HG02970 (cell line): Measurements from ENCODE around the gene ATP2A3.
A peak's percentile ranks its signal among the peaks of the same experiment; 100 is the strongest.

ENCODE experiments used
- ATAC-seq: cut with Tn5 transposase; IDR thresholded peaks from one replicate; pipeline ENCODE4 v1.9.1; 2021; ENCODE audit warnings: mild to moderate bottlenecking, moderate library complexity, moderate number of reproducible peaks; ENCODE audit not compliant: unreplicated experiment, low FRiP score

Gene ATP2A3

DNA sequence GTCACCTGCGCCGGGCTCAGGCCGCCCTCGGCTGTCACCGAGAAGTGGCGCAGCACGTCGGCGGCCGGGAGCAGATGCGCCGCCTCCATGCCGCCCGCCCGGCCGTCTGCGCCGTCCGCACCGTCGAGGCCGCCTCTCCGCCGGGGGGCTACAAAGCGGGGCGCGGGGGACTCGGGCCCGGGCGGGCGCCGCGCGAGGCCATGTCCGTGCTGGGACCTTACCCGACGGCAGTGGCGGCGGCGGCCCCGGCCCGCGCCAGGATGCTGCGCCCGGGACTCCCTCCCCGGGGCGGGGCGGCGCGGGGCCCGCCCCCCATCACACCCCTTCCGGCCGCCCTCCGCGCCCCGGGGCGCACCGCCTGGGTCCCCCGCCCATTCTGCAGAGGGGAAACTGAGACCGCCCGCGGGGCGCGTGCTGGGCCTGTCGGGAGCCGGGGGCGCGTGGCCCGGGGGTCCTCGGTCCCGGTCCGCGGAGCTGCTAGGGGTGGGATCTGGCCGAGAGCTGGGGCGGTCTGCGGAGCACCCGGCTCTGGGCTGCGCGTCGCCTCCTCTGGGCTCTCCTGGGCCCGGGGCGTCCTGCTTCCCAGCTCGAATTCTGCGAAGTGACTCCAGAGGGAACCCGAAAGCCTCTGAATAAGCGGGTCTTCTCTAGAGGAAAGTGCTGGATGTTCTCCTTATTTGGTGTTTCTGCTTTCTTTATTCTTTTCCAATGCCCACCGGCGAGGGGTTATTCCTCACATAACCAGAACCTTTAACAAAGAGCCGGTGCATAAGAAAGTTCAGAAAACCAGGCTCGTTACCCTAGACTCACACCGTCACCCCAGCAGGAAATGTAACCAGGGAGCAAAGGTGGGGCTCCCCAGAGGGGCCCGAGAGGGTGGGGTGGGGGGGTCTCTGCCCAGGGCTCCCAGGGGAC lies at the start of gene ATP2A3:
TSS of gene ATP2A3 (minus strand) at position 235 of the 915 bp plus-strand sequence. CDS start at position 89, 146 bp downstream.
- ATAC-seq: peak; percentile 61

DNA sequence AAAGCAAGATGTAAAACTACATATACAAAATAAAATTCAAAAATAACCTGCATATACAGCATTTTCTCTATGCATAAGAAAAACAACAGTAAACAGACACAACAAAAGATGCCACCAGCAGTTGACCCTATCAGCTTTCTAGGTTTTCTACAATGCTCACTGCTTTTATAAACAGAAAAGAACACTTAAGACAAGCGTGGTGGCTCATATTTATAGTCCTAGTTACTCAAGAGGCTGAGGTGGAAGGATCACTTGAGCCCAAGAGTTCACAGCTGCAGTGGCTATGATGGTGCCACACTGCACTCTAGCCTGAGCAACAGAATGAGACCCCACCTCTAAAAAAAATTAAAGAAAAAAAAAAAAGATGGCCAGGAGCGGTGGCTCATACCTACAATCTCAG lies 46.5 kb upstream of the ATP2A3 start:
- no peak for ATAC-seq

- ATAC-seq: no peak
Observed at GRCh38 chr17:4009186-4009785, 45.0 kb upstream of the ATP2A3 start.

GRCh38 chr17:4008441-4009185 lies 44.4 kb upstream of the ATP2A3 start:
- no peak for ATAC-seq

DNA sequence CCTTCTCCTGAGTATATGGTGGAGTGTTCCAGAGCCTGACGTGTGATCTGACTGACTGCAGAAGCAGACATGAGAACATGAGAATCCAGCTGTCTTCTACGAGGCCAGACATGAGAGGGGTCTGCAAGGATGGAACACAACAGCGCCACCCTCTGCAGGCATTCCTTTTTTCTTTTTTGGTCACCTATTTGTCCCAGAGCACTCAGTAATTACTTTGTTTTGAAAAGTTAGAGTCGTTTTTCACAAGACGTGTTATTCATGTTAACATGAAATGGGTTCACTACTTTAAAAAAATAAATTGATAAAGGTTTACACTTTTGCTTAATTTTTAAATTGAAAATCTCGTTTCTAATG lies 43.8 kb upstream of the ATP2A3 start:
- no peak for ATAC-seq

DNA sequence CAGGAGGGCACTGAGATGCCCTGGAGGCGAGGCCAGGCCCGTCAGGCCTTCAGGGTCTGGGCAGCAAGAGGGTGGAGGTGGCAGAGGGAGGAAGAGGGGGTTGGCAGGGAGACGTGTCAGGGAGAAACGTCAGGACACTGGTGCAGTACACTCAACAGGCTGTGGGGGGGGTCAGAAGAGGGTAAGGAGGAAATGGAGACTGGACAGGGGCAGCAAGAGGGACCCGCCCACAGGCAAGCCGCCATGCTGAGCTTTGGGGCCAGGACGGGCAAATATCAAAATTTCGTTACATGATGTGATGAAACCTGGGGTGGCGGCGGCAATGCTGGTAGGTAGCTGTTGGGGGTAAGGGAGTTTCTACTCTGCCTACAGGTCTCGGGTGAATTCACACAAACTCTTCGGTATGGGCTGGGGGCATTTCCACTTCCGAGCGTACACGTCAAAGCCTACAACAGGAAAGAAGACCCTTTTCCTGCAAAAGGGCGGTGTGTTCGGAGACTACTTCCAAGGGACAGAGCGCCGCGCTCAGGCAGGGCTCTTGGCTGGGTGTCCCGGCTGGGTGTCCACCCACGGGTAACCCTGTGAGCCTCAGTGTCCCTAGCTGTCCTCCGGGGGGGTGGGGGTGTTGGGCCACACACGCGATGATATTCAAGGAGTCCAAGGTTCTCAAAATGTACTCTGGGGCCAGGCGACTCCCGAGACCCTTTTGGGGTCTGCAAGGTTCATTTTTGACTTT lies 43.3 kb upstream of the ATP2A3 start:
- ATAC-seq: no peak

- ATAC-seq: no peak
Observed at GRCh38 chr17:4006745-4007211, 42.5 kb upstream of the ATP2A3 start.

DNA sequence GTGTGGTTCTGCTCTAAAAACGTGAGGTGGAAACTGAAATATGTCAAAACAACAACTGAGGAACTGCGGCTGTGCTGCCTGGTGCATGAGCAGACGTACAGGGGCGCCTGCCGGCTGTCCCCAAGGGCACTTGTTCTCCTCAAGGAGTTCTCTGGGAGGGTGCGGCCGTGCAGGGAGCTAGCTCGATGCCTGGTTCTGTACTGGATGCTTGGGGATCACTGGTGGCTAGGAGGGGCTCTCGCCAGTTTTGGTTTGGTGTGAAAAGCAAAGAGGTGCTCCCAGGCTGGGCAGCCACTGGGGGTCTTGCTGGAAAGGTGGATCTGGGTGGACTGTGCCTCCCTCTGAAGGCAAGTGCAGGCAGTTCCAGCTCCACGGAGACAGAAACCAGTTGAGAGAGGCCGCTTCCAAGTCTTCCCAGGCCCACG lies 41.9 kb upstream of the ATP2A3 start:
- no peak for ATAC-seq

DNA sequence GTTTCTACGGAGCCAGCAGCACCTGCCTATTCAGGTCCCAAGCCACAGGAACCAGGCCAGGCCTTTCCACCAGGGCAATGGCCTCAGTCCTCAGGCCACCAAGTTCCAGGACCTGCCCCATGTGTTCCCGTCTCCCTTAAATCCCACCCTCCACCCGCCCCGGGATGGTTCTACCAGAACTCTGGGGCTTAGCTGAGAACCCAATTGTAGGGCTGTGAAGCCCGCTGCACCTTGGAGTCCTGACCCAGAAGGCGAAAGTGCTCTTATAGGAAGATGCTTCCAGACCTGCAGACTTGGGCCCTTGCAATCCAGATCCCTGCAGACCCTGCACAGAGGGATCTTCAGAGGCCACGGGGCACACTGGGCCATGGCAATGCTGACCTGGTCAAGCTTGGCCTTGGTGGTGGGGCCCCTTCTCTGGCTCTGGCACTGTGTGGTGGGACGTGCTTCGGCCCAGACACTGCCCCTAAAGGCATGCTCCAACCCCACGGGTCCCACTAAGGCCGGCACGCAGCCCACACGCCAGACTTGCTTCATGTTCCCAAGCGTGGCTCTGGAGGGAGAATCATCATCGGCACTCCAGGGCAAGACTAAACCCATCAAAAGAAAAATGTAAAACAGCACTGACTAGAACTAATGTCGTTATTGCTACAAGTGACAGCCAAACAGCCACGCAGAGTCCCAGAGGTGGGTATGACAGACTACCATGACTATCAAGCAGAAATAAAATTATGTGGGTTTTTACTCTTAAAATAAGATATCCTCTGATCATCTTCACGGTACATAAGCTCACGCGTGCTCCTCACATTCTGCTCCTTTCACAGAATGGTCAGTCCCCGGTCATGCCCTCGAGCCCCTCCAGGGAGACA lies 41.3 kb upstream of the ATP2A3 start:
- no peak for ATAC-seq

GRCh38 chr17:4004517-4005295 lies 40.5 kb upstream of the ATP2A3 start:
- no peak for ATAC-seq

- no peak for ATAC-seq
Observed at GRCh38 chr17:4003501-4004421, 39.5 kb upstream of the ATP2A3 start.

DNA sequence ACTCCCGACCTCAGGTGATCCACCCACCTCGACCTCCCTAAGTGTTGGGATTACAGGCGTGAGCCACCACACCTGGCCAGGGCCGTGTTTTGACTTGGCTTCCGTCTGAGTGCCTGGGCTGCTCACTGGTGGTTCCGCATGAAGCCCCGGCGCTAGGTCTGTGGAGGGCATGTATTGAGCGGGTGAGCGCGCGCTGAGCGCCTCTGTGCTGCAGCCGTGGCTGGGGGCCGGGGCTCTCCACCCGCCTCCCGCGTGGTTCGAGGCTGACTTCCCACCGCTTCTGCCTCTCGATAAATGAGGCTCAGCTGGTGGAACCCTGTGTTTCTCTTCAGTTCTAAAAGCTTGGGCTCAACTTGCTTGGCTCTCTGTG lies 38.9 kb upstream of the ATP2A3 start:
- no peak for ATAC-seq

DNA sequence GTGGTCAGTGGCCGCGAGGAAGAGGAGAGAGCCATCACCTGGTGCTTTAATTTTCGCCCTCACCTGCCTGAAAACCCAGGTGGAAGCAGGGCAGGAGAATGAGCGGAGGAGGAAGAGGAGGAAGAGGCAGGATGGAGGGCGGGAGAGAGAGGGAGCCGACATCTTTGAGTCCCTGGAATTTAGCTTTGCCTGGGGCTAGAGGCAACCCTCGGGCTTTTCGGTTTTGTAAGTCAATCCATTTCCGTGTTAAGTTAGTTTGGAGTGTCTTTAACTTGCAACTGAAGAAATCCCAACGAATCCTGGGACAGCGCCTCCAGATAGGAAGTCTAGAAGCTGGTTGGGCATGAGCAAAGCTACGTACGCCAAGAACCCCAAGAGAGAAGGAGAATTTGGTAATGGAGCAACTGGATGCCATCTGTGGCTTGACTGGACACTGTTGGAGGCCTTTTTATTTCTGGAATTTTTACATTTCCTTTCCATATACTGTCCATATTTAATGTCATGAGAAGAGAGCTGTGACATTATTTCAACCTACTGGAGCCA lies 36.9 kb upstream of the ATP2A3 start:
- ATAC-seq: no peak

DNA sequence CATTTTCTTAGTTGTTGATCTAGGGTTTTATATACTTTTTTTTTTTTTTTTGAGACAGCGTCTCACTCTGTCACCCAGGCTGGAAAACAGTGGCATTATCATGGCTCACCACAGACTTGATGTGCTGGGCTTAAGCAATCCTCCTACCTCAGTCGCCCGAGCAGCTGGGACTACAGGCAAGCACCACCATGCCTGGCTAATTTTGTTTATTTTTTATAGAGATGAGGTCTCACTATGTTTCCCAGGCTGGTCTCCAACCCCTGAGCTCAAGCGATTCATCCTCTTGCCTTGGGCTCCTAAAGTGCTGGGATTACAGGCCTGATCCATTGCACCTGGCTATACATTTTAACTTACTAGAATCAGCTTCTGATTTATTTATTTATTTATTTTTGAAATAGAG lies 34.2 kb upstream of the ATP2A3 start:
- no peak for ATAC-seq

GRCh38 chr17:3995067-3995466 lies 30.8 kb upstream of the ATP2A3 start:
- ATAC-seq: no peak

GRCh38 chr17:3994221-3994576 lies 30.0 kb upstream of the ATP2A3 start:
- no peak for ATAC-seq

GRCh38 chr17:3993493-3994220 lies 29.4 kb upstream of the ATP2A3 start:
- ATAC-seq: no peak
